ENCODE measurements around the gene TEX51. TPM values are rescaled to one million over a fixed set of nuclear protein-coding genes. Genes with fewer than 3 reads are reported as not detected.
A peak's percentile ranks its signal among the peaks of the same experiment; 100 is the strongest.

TEX51 gene
- total RNA-seq, result not detected
- long read RNA-seq, donor 1, result 0 reads
- long read RNA-seq, donor 2, result 0 reads

DNA sequence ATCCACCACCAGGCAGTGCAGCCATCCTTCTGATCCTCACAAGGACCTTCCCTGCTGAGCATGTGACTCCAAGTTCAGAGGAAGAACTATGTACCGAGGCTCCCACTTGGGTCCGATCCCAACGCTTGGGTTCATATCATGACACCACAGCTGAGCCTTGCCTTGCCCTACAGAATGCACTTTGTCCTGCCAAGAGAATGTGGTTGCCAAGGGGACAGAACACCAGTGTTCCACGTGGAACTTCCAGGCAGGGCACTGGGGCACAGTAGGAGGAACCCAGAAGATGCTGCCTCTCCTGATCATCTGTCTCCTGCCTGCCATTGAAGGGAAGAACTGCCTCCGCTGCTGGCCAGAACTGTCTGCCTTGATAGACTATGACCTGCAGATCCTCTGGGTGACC lies at the start of gene TEX51:
Gene TEX51 (plus strand): TSS at position 255 of the 400 bp plus-strand sequence. CDS start 29 bp downstream, at position 284.
- peak; percentile 50 for DNase-seq (ENCODE audit: low spot score)

DNA sequence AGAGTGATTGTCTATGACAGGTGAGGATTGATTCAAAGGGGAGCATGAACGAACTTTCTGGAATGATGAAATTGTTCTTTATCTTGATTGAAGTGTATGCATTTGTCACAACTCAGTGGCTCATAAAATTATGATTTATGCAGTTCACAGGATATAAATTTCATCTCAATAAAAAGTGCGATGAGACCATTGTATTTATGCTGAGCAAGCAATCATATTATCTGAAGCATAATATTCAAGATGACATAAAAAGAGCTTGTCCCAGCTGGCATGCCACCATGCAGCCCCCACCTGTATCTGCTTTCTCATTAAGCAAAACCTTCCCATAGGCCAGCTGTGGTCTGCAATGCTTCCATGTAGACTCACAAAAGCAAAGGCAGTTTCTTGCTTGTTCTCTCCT lies 49.6 kb upstream of the TEX51 start:
- no peak for DNase-seq (ENCODE audit: low spot score)
- intact Hi-C loops (cut with DNase I), result no loop called here

More for the DNA sequence above, at the start of gene TEX51:
- intact Hi-C loops (cut with DNase I), result no loop called here

DNA sequence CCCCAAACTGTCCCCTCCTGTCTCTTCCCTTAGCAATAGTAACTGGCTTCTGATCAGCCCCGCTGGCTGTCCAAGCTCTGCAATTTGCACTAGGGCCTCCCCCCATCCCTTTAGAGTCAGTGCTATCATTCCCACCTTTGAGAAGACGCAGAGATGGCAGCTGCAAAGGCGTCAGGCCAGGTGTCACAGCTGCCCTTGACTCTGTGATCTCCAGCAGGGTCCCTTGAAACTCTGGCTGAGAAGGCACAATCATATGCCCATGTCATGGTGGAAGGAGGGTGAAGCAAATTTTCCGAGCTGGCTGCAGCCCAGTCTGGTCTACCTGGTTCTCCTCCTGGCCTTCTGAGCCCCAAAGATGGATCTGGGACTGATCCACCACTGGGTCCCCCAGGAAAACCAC lies 49.2 kb upstream of the TEX51 start:
- no peak for DNase-seq (ENCODE audit: low spot score)
- intact Hi-C loops (cut with DNase I), result no loop called here

DNA sequence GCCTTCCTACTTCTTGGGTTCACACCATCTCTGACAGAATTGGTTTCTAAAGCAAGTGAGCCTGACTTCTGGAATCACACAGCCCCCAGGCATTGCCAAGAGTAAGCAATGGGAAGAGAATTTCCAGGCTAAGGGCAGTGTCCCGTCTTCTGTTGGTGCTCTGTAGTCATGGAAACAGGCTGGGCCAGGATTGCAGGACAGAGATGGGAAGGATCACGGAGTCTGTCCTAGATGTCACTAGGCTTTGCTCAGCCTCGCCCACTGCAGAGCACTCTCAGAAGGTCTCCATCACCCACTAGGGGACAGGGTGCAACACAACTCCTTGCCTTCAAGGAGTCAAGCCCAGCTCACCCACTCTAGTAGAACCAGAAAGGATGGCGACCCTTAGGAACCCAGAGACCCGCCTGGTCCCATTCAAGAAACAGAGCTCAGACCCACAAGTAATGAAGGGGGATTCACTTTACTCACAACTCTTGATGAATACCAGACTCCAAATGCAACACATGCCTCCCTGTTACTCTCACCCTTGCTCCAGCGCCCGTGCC lies 48.6 kb upstream of the TEX51 start:
- intact Hi-C loops (cut with DNase I), result no loop called here
- DNase-seq (ENCODE audit: low spot score), result no peak

DNA sequence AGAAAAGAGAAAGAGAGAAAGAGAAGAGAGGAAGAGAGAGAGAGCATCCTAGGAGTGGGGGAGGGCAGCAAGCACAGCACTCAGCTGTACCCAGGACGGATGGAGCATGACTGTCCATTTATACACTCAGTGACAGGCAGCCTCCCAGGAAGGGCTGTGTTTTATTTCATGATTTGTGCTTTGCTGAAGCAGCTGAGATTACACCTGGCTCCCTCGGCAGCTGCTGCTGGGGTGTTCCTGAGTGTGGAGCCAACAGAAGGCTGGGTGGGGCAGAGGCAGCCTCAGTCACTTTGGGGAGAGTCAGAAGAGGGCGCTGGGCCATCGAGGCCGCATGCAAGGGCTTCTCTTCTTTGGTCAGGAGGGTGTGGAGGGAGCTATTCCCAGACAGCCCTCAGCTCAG lies 47.8 kb upstream of the TEX51 start:
- DNase-seq (ENCODE audit: low spot score), result no peak

DNA sequence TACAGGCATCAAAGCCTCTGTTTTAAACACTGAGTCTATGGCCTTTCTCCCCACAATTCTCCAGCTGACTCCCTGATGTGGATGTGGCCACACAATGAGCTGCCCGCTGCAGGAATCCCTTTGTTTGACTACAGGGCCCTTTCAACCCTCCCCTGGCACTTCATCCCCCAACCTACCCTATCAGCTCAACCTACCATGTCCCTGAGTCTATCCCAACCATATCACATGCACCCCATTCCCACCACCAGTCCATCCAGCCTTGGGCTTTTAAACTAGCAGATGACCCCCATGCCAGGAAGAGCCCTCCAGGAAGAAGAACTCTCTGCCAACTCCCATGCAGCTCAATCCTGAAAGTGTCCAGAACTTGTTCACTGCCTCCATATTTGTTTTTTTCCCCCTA lies 46.9 kb upstream of the TEX51 start:
- intact Hi-C loops (cut with DNase I), result no loop called here
- DNase-seq (ENCODE audit: low spot score), result no peak

More for the DNA sequence above, 47.8 kb upstream of the TEX51 start:
- intact Hi-C loops (cut with DNase I), result no loop called here

DNA sequence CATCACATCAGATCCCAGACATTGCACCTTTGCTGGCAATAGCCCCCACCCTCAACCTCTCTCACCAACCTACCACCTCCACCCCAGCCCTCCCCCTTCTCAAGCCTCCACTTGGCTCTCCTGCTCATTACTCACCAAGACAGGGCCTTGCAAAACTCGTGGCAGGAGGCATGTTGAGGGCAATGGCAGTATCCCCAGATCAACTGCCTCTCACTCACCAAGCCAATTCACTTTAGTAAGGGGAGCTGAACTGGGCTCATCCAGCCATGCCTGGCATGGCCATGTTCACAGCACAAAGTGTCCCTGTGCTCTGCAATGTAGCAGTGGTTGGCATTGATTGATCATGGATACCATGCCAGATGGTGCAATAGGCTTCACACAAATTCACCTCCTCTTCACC lies 46.3 kb upstream of the TEX51 start:
- DNase-seq (ENCODE audit: low spot score), result no peak
- intact Hi-C loops (cut with DNase I), result no loop called here

DNA sequence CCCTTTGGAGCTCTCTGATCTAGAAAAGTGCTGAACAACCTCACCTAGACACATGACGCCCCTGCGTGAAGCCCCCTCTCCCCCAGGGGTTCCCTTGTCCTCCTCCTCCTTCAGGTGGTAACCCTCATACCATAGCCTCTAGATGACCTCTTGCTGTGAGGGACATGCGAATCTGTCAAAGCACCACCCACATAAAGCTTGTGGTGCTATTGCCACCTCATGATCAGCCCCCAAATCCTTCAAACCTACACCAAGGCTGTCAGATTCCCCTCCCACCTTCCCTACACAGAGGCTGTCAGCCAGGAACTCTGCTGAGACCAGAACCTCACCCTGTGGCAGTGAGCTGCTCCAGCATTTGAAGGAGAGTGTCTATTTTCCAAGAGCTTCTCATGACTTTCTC lies 43.1 kb upstream of the TEX51 start:
- intact Hi-C loops (cut with DNase I), result no loop called here
- DNase-seq (ENCODE audit: low spot score), result no peak

DNA sequence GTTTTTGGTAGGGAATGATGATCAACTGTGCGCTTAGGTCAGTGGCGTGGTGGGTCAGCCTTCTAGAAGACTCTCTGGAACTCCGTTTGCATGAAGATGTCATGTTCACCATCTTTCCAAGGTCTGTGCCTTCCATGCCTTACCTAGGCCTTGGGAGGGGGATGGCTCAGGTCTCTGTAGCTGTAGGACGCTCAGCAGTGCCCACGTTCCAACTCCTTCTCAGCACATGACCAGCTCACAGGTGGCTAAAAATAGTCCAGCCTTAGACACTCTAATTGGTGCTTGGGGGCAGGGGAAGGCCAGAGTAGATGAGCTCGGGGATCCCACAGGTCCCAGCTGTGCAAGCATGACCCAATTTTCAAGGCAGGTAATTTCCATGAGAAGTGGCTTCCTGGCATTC lies 42.3 kb upstream of the TEX51 start:
- intact Hi-C loops (cut with DNase I), result no loop called here
- DNase-seq (ENCODE audit: low spot score), result no peak

DNA sequence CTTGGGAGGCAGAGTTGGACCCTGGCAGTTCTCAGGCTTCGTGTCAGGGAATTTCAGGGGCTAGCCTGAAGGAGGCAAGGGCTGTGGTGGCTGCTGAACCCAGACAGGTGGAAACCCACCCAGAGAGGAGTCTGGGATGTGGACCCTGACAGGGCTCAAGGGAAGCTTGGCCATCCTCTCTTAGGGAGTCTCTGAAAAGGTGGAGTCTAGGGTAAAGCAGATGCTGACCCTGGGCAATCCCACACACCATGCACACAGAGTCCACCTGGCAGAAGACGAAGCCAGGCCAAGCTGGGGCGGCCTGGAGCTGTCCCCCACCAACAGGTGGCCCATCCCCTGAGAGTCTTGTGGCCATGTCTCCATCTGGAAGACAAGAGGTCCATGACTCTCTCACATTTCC lies 41.2 kb upstream of the TEX51 start:
- DNase-seq (ENCODE audit: low spot score), result no peak
- intact Hi-C loops (cut with DNase I), result no loop called here

DNA sequence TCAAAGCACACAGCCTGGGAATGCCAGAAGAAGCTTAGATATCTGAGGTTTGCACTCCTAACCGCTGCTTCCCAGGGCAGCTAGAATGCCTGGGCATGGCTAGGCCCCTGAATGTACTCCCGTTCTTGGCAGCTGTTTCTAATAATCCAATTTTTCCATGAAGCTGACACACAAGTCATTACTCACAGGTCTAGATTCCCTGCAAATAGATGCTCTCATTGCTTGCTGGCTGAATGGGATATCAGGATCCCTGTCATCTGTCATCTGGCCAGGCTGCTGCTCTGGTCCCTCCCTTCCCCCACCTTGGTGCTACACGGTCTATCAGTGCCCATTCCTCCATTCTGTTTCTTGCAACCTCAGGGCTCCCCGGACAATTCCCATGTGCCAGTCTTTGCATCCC lies 40.7 kb upstream of the TEX51 start:
- no peak for DNase-seq (ENCODE audit: low spot score)
- intact Hi-C loops (cut with DNase I), result no loop called here

DNA sequence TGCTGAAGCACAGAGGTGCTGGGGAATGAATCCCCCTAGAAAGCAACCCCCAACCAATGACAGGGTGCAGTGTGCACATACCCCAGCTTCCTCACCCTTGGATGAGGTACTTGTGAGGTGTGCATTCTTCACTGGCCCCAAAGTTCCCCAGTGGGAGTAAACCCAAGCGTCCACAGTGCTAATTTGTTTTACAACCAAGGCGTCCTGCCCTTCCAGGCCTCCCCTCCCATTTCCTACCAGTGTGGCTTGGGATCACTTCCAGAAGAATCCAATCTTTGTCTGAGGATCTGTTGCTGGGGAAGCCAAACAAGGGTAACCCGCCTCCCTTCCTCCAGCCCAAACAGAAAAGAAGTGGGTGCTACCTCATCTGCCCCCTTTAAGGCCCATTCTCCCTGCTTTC lies 40.3 kb upstream of the TEX51 start:
- intact Hi-C loops (cut with DNase I), result no loop called here
- no peak for DNase-seq (ENCODE audit: low spot score)

DNA sequence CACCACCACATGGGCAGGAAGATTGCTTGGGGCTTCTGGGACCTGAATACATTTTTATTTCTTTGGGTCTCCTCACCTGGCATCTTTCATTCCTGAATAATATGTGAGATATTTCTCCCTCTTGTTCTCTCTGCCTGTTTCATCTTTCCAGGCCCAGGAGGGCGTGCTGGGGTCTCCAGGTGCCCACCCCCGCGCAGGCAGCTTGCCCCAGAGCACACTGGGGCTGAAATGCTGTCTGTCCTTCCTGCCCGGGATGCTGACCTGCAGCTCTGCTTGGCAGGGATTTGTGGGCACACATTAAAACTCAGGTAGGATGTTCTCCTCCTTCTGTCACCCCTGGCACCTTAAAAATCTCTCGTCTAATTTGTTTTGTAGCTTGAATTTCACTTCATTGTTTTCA lies 39.7 kb upstream of the TEX51 start:
- DNase-seq (ENCODE audit: low spot score), result no peak

DNA sequence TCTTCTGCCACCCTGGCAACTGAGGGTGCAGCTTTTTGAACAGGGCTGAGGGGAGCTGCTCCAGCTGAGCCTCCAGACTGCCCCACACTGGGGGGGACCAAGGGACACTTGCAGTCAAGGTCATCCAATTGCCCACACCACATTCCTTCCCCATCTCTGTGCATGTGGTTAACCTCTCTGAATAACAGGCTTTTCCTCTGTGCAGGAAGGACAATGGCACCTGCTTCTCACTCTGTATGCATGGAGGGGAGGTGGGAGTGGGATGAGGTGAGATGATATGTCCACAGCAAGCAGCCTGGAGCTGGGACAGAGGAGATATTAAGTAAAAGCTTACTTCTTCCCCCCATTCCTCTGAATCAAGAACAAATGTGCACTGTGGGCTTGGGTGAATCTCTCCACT lies 39.1 kb upstream of the TEX51 start:
- intact Hi-C loops (cut with DNase I), result no loop called here
- DNase-seq (ENCODE audit: low spot score), result no peak

More for the DNA sequence above, 39.7 kb upstream of the TEX51 start:
- intact Hi-C loops (cut with DNase I), result no loop called here

DNA sequence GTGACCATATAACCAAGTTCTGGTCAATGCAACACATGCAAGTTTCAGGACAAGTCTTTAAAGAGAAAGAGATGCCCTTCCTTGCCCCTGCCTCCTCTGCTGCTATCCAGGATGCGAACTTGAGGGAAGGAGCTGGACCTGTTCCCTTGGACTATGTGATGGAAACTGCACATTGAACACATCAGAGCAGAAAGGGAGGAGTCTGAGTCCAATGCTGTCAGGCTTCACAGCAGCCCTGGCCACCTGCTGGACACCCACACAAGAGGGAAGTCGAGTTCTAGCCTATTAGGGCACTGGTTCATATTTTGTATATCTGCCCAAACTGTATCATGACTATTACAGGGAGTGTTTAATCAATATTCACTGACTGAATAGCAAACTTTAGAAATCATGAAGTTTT lies 38.3 kb upstream of the TEX51 start:
- DNase-seq (ENCODE audit: low spot score), result no peak
- intact Hi-C loops (cut with DNase I), result no loop called here

DNA sequence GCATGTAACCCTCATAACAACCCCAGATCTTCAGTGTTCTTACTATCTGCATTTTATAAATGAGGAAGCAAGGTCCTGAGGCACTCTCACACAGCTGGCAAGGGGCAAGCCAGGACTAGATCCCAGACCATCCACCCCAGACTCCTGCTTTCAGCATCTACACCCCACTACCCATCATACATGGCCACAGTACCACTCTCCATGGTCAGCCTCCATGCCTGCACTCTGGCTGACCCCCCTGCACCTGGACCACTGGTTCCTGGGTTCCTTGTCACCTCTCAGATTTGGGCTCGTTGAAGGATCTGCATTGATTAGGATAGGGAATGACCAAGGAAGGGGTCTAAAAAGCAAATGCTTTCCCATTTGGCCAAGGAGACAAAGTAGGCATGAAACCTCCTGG lies 36.0 kb upstream of the TEX51 start:
- intact Hi-C loops (cut with DNase I), result no loop called here
- no peak for DNase-seq (ENCODE audit: low spot score)

DNA sequence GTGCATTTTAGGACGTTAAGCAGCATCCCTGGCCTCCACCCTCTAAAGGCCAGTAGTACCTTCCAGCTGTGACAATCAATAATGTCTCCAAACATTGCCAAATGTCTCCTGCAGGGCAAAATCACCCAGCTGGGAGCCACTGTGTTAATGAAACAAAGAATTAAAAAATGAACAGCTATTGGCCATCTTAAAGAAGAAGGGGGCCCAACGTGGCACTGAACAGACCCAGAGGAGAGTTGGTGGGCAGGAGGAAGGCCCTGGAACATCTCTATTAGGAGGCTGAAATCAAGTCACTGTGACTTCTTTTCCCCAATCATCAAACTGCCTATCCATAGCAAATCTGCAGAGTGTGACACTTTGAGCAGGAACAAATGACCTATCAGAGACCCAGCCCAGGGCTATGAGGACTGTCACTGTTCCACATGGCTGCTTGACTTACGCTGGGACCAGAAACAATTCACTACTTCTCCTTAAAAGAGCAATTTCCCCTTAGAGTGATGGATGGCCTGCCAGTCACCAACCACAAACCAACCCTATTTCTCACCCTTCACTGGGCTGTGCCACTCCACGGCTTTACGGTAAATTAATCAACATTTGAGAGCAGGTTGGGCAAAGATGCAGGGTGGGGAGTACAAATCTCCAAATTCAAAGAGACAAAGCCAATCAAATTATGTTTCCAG lies 35.2 kb upstream of the TEX51 start:
- intact Hi-C loops (cut with DNase I), result no loop called here
- DNase-seq (ENCODE audit: low spot score), result no peak

DNA sequence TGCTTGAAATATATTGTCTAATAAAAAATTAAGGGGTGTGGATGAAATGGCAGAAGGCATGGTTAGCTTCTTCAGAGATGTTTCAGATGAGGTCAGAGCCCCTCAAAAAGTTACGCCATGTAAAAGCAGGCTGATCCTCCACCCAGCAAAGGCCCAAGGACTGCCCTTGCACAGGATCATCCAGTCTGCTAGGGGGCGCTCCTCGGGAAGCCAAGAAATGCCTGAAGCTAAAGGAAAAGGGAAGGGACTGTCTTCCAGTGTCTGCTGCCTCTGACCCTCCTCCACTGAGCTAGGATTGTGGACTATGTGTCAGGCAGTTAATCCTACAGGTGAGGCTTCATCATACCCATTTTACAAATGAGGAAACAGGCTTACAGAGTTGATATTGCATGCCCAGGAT lies 33.8 kb upstream of the TEX51 start:
- intact Hi-C loops (cut with DNase I), result no loop called here
- DNase-seq (ENCODE audit: low spot score), result no peak

DNA sequence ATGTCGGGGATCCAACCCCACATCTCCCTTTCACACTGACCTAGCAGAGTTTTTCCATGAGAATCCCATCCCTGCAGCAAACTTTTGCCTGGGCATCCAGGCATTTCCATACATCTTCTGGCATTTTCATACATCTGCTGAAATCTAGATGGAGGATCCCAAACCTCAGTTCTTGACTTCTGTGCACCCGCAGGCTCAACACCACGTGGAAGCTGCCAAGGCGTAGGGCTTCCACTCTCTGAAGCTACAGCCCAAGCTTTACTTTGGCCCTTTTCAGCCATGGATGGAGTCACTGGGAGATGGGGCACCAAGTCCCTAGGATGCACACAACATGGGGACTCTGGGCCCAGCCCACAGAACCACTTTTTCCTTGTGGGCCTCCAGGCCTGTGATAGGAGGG lies 32.2 kb upstream of the TEX51 start:
- DNase-seq (ENCODE audit: low spot score), result no peak
- intact Hi-C loops (cut with DNase I), result no loop called here

DNA sequence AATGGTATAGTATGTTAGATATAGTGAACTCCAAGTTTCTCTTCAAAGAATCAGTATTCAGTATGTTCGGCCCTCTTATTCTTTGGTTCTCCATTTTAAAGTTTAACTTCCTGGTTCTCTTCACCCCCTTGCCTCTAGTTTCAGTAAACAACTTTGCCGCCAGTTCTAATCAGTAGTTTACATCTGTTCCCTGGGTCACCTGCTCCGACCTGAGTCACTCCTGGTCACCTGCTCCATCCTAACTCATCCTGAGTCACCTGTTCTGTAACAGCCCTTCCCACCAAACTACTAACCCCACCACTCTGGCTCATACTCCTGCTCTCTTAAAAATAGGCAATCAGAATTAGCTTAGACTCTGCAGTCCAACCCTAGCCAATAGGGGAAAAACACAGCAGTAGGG lies 23.7 kb upstream of the TEX51 start:
- DNase-seq (ENCODE audit: low spot score), result no peak
- intact Hi-C loops (cut with DNase I), result no loop called here

DNA sequence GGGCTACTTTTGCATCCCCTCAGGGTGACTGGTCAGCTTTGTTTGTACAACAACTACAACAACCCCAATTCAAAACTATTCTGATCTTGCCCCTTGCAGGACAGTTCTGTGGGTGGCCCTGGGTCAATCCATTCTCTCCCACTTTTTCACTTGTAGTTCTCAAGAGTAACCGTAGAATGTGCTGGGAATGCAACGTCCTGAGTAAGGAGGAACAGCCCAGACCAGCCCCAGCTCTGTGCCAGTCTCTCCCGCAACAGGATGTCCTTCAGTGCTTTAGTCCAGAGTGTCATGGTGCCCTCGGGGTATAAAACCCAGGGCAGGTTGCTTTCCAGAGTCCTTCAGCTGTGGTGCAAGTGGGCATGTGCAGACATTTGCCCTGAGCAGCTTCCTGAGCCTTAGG lies 22.1 kb upstream of the TEX51 start:
- DNase-seq (ENCODE audit: low spot score), result no peak

DNA sequence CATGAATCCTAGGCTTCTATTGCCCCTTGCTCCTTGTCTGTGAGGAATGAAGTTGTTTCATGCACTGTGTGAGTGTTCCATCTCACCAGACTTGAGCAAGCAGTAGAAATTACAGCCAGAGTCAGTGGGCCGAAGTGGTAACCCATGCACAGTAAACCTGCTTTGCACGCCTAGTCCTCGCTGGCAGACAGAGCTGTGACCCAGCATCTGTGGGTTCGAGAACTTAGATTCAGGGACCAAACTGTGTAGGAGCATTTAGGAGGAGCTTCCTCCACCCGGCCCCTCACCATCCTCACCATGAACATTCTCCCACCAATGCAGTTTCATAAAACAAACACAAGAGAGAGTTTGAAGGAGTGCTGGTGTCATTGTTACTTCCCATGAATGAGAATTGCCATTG lies 21.6 kb upstream of the TEX51 start:
- DNase-seq (ENCODE audit: low spot score), result no peak
- intact Hi-C loops (cut with DNase I), result no loop called here

More for the DNA sequence above, 22.1 kb upstream of the TEX51 start:
- intact Hi-C loops (cut with DNase I), result no loop called here

Measured in posterior vena cava (tissue), 2 donors.